Measurements from ENCODE around the gene TPK1. TPM values are rescaled to one million over a fixed set of nuclear protein-coding genes. Genes with fewer than 3 reads are reported as not detected.

Gene TPK1
- total and polyA plus RNA-seq, 2 of the 13 experiments (the other 11 are each of a cell fraction or from before 2014, with no cell fraction given) = 1.0 to 1.2 TPM

GRCh38 chr7:144415858-144416257 is 420.0 kb downstream of the TPK1 start (continued):
- TF ChIP-seq NFYC (CRISPR knock-in tag; IDR thresholded peaks at IDR 0.05) (no peak), ZMYM3 (CRISPR knock-in tag; IDR thresholded peaks at IDR 0.05) (no peak)

GRCh38 chr7:144414815-144415214 is 421.0 kb downstream of the TPK1 start:
- H3K27ac ChIP-seq (ENCODE audit: extremely low read length, insufficient read depth, low read length) = no peak overlapping the region
- TF ChIP-seq FOXO4 (CRISPR knock-in tag; conservative IDR thresholded peaks at IDR 0.05) (no peak), CEBPB (IDR thresholded peaks at IDR 0.05; ENCODE audit: borderline replicate concordance, low read depth, low read length) (peak; percentile 36; the same call in 1 of the 2 replicates)
- H3K4me3 ChIP-seq (replicated peaks in 1 of 3; ENCODE audit: insufficient read depth in 1 of 3, low read depth in 2 of 3, low read length in 3 of 3) = no peak overlapping the region
- ChIA-PET CTCF (ENCODE audit: low intra/inter-chr PET ratio, low total read pairs) (no interaction called here), POLR2A (no interaction called here)
- H3K27me3 ChIP-seq (ENCODE audit: control insufficient read depth in 1 of 2, insufficient read depth in 2 of 2, low read length in 2 of 2) = peaks cover 0 to 2% of the 10 kb centered on the region in 2 experiments; a peak in 2 of 5 replicates
- WGBS (ENCODE audit: low lambda C conversion rate) = 1% methylated on average over 3 of the region's 3 CpGs
- in situ Hi-C loops (cut with HindIII; ENCODE audit: extremely low pct_ligation_motif_present, low pct_unique_long_range_greater_than_20kb) (no loop called here), intact Hi-C loops (cut with micrococcal nuclease; ENCODE audit: unreplicated experiment) (no loop called here)
- no peak overlapping the region for H3K9ac ChIP-seq (ENCODE audit: insufficient read depth, low read depth, low read length)
- BruUV-seq (replicated peaks) = no TSS peak
- ATAC-seq (no peak), FAIRE-seq (no peak), DNase-seq (ENCODE audit: low spot score) (no peak)
- H3K79me2 ChIP-seq (ENCODE audit: insufficient read depth, low read length) = no peaks in the 10 kb centered on the region
- H2AFZ ChIP-seq (ENCODE audit: low read length) = no peak overlapping the region
- H4K20me1 ChIP-seq (ENCODE audit: insufficient read depth, low read length) = no peaks in the 10 kb centered on the region
- no peak overlapping the region for H3K4me2 ChIP-seq (ENCODE audit: low read depth, low read length)
- no peaks in the 10 kb centered on the region for H3K9me3 ChIP-seq (ENCODE audit: low read length)
- H3K4me1 ChIP-seq (ENCODE audit: insufficient read depth, low read length) = no peaks in the 10 kb centered on the region
- no peaks in the 10 kb centered on the region for H3K36me3 ChIP-seq (replicated peaks in 1 of 2; ENCODE audit: control insufficient read depth in 1 of 2, insufficient read depth in 2 of 2, low read length in 2 of 2)

- FAIRE-seq = no peak
- WGBS (ENCODE audit: low lambda C conversion rate) = 29% methylated on average over 4 of the region's 4 CpGs
Measured at GRCh38 chr7:144410441-144410840, 425.4 kb downstream of the TPK1 start.

More at GRCh38 chr7:144410441-144410840, 425.4 kb downstream of the TPK1 start:
- in situ Hi-C loops (cut with HindIII; ENCODE audit: extremely low pct_ligation_motif_present, low pct_unique_long_range_greater_than_20kb) = no loop called here
- intact Hi-C loops (cut with micrococcal nuclease; ENCODE audit: unreplicated experiment) = no loop called here
- no peaks in the 10 kb centered on the region for H3K79me2 ChIP-seq (ENCODE audit: insufficient read depth, low read length)
- H3K4me2 ChIP-seq (ENCODE audit: low read depth, low read length) = no peak overlapping the region
- DNase-seq (ENCODE audit: low spot score) (no peak), ATAC-seq (no peak)
- no peak overlapping the region for H3K9ac ChIP-seq (ENCODE audit: insufficient read depth, low read depth, low read length)
- POLR2A ChIA-PET = no interaction called here
- CTCF ChIA-PET (ENCODE audit: low intra/inter-chr PET ratio, low total read pairs) = no interaction called here
- no peaks in the 10 kb centered on the region for H4K20me1 ChIP-seq (ENCODE audit: insufficient read depth, low read length)
- no peak overlapping the region for H2AFZ ChIP-seq (ENCODE audit: low read length)
- TF ChIP-seq BRD4 (CRISPR knock-in tag; IDR thresholded peaks at IDR 0.05) (no peak), HCFC1 (IDR thresholded peaks at IDR 0.05; ENCODE audit: low read depth, low read length) (no peak), MLLT10 (CRISPR knock-in tag; IDR thresholded peaks at IDR 0.05) (no peak), ZNF552 (CRISPR knock-in tag; IDR thresholded peaks at IDR 0.05; ENCODE audit: borderline replicate concordance) (no peak), SMARCC2 (IDR thresholded peaks at IDR 0.05) (no peak), MIER3 (CRISPR knock-in tag; IDR thresholded peaks at IDR 0.05; ENCODE audit: borderline replicate concordance) (no peak), ZNF512B (CRISPR knock-in tag; IDR thresholded peaks at IDR 0.05; ENCODE audit: borderline replicate concordance) (no peak)
- H3K9me3 ChIP-seq (ENCODE audit: low read length) = no peaks in the 10 kb centered on the region
- H3K27me3 ChIP-seq (ENCODE audit: control insufficient read depth in 1 of 2, insufficient read depth in 2 of 2, low read length in 2 of 2) = peaks cover 0 to 8% of the 10 kb centered on the region in 2 experiments; a peak in 3 of 5 replicates
- no peak overlapping the region for H3K4me3 ChIP-seq (replicated peaks in 1 of 3; ENCODE audit: insufficient read depth in 1 of 3, low read depth in 2 of 3, low read length in 3 of 3)
- H3K27ac ChIP-seq (ENCODE audit: extremely low read length, insufficient read depth, low read length) = no peak overlapping the region
- no TSS peak for BruUV-seq (replicated peaks)
- H3K4me1 ChIP-seq (ENCODE audit: insufficient read depth, low read length) = no peaks in the 10 kb centered on the region
- no peaks in the 10 kb centered on the region for H3K36me3 ChIP-seq (replicated peaks in 1 of 2; ENCODE audit: control insufficient read depth in 1 of 2, insufficient read depth in 2 of 2, low read length in 2 of 2)

All from HepG2 (cell line).